ENCODE data around the gene CELF4. TPM values are rescaled to one million over a fixed set of nuclear protein-coding genes. Genes with fewer than 3 reads are reported as not detected.

Gene CELF4
- polyA plus RNA-seq, 2 donors, result 0.02 to 0.06 TPM

- peaks cover 0 to 3% of the 10 kb centered on the region in 2 donors for H3K36me3 ChIP-seq (ENCODE audit: control insufficient read depth in 2 of 2, insufficient read depth in 2 of 2, low read length in 1 of 2)
- H3K27me3 ChIP-seq (ENCODE audit: control insufficient read depth in 1 of 2, insufficient read depth in 2 of 2, low read length in 2 of 2), result no peaks in the 10 kb centered on the region
- no peak overlapping the region for H3K27ac ChIP-seq (ENCODE audit: low read depth in 2 of 2, low read length in 1 of 2)
- H3K4me3 ChIP-seq (ENCODE audit: low read depth in 1 of 2, low read length in 2 of 2), result no peak overlapping the region
- WGBS, 2 donors, result 88 to 91% methylated on average over 4 of the region's 4 CpGs
- H3K9me3 ChIP-seq (ENCODE audit: control insufficient read depth in 2 of 2, insufficient read depth in 1 of 2, low read depth in 1 of 2, low read length in 1 of 2), result peaks cover 0 to 4% of the 10 kb centered on the region in 2 donors
- H3K4me1 ChIP-seq (ENCODE audit: control insufficient read depth in 2 of 2, insufficient read depth in 2 of 2, low read length in 1 of 2), result no peaks in the 10 kb centered on the region
Measured at GRCh38 chr18:37222354-37222998, 343.1 kb downstream of the CELF4 start.

- Histone ChIP-seq H3K27me3 (ENCODE audit: control insufficient read depth in 1 of 2, insufficient read depth in 2 of 2, low read length in 2 of 2) (no peaks in the 10 kb centered on the region), H3K36me3 (ENCODE audit: control insufficient read depth in 2 of 2, insufficient read depth in 2 of 2, low read length in 1 of 2) (peaks cover 0 to 3% of the 10 kb centered on the region in 2 donors), H3K4me3 (ENCODE audit: low read depth in 1 of 2, low read length in 2 of 2) (no peak overlapping the region), H3K27ac (ENCODE audit: low read depth in 2 of 2, low read length in 1 of 2) (no peak overlapping the region), H3K4me1 (ENCODE audit: control insufficient read depth in 2 of 2, insufficient read depth in 2 of 2, low read length in 1 of 2) (no peaks in the 10 kb centered on the region), H3K9me3 (ENCODE audit: control insufficient read depth in 2 of 2, insufficient read depth in 1 of 2, low read depth in 1 of 2, low read length in 1 of 2) (peaks cover 0 to 4% of the 10 kb centered on the region in 2 donors)
- WGBS, 2 donors, result 73 to 79% methylated on average over 7 of the region's 7 CpGs
Measured at GRCh38 chr18:37219257-37219656, 346.3 kb downstream of the CELF4 start.

GRCh38 chr18:37218022-37218590, 347.5 kb downstream of the CELF4 start:
- Histone ChIP-seq H3K36me3 (ENCODE audit: control insufficient read depth in 2 of 2, insufficient read depth in 2 of 2, low read length in 1 of 2) (peaks cover 0 to 2% of the 10 kb centered on the region in 2 donors), H3K4me1 (ENCODE audit: control insufficient read depth in 2 of 2, insufficient read depth in 2 of 2, low read length in 1 of 2) (no peaks in the 10 kb centered on the region), H3K4me3 (ENCODE audit: low read depth in 1 of 2, low read length in 2 of 2) (no peak overlapping the region), H3K27ac (ENCODE audit: low read depth in 2 of 2, low read length in 1 of 2) (no peak overlapping the region), H3K27me3 (ENCODE audit: control insufficient read depth in 1 of 2, insufficient read depth in 2 of 2, low read length in 2 of 2) (no peaks in the 10 kb centered on the region), H3K9me3 (ENCODE audit: control insufficient read depth in 2 of 2, insufficient read depth in 1 of 2, low read depth in 1 of 2, low read length in 1 of 2) (peaks cover 0 to 4% of the 10 kb centered on the region in 2 donors)
- 60% methylated on average over 2 of the region's 2 CpGs for WGBS, 2 donors

GRCh38 chr18:37210781-37211180, 354.8 kb downstream of the CELF4 start:
- no peaks in the 10 kb centered on the region for H3K4me1 ChIP-seq (ENCODE audit: control insufficient read depth in 2 of 2, insufficient read depth in 2 of 2, low read length in 1 of 2)
- no peaks in the 10 kb centered on the region for H3K9me3 ChIP-seq (ENCODE audit: control insufficient read depth in 2 of 2, insufficient read depth in 1 of 2, low read depth in 1 of 2, low read length in 1 of 2)
- no peaks in the 10 kb centered on the region for H3K36me3 ChIP-seq (ENCODE audit: control insufficient read depth in 2 of 2, insufficient read depth in 2 of 2, low read length in 1 of 2)
- no peak overlapping the region for H3K27ac ChIP-seq (ENCODE audit: low read depth in 2 of 2, low read length in 1 of 2)
- 82 to 97% methylated on average over 1 of the region's 1 CpG for WGBS, 2 donors
- no peak overlapping the region for H3K4me3 ChIP-seq (ENCODE audit: low read depth in 1 of 2, low read length in 2 of 2)
- no peaks in the 10 kb centered on the region for H3K27me3 ChIP-seq (ENCODE audit: control insufficient read depth in 1 of 2, insufficient read depth in 2 of 2, low read length in 2 of 2)

GRCh38 chr18:37207343-37207742, 358.3 kb downstream of the CELF4 start:
- whole genome bisulfite sequencing, 2 donors, result 76 to 97% methylated on average over 1 of the region's 1 CpG
- Histone ChIP-seq H3K9me3 (ENCODE audit: control insufficient read depth in 2 of 2, insufficient read depth in 1 of 2, low read depth in 1 of 2, low read length in 1 of 2) (no peaks in the 10 kb centered on the region), H3K27ac (ENCODE audit: low read depth in 2 of 2, low read length in 1 of 2) (no peak overlapping the region), H3K27me3 (ENCODE audit: control insufficient read depth in 1 of 2, insufficient read depth in 2 of 2, low read length in 2 of 2) (no peaks in the 10 kb centered on the region), H3K4me3 (ENCODE audit: low read depth in 1 of 2, low read length in 2 of 2) (no peak overlapping the region), H3K36me3 (ENCODE audit: control insufficient read depth in 2 of 2, insufficient read depth in 2 of 2, low read length in 1 of 2) (no peaks in the 10 kb centered on the region), H3K4me1 (ENCODE audit: control insufficient read depth in 2 of 2, insufficient read depth in 2 of 2, low read length in 1 of 2) (no peaks in the 10 kb centered on the region)

- Histone ChIP-seq H3K4me3 (ENCODE audit: low read depth in 1 of 2, low read length in 2 of 2) (no peak overlapping the region), H3K9me3 (ENCODE audit: control insufficient read depth in 2 of 2, insufficient read depth in 1 of 2, low read depth in 1 of 2, low read length in 1 of 2) (no peaks in the 10 kb centered on the region), H3K27me3 (ENCODE audit: control insufficient read depth in 1 of 2, insufficient read depth in 2 of 2, low read length in 2 of 2) (no peaks in the 10 kb centered on the region), H3K27ac (ENCODE audit: low read depth in 2 of 2, low read length in 1 of 2) (no peak overlapping the region), H3K36me3 (ENCODE audit: control insufficient read depth in 2 of 2, insufficient read depth in 2 of 2, low read length in 1 of 2) (no peaks in the 10 kb centered on the region), H3K4me1 (ENCODE audit: control insufficient read depth in 2 of 2, insufficient read depth in 2 of 2, low read length in 1 of 2) (no peaks in the 10 kb centered on the region)
- WGBS, 2 donors, result 95 to 99% methylated on average over 2 of the region's 2 CpGs
Measured at GRCh38 chr18:37199741-37200140, 365.9 kb downstream of the CELF4 start.

Data from esophagus (tissue), 2 donors.